Activated CD4-positive, alpha-beta T cell treated with anti-CD3 and anti-CD28 coated beads for 36 hours (primary cell): ENCODE data around the gene GRM4. TPM values are rescaled to one million over a fixed set of nuclear protein-coding genes. Genes with fewer than 3 reads are reported as not detected.

Experiments used
- ATAC-seq: fragments of 200-7000 bp; cut with Tn5 transposase; one replicate; pipeline ENCODE4 v1.10.0; 2021; ENCODE audit warnings: mild to moderate bottlenecking, moderate library complexity
- CTCF ChIA-PET: fragments of 350-600 bp; sonication (Branson Sonifier 250); formaldehyde crosslinking; loops from one replicate; lab custom pipeline; 2021; ENCODE audit warnings: antibody characterized with exemption; lab: Charles Lee
- POLR2A ChIA-PET: fragments of 350-600 bp; sonication (Branson Sonifier 250); formaldehyde crosslinking; loops from one replicate; lab custom pipeline; 2021; ENCODE audit warnings: antibody characterized with exemption, inconsistent platforms; lab: Charles Lee
- DNase-seq: peaks from one replicate; pipeline ENCODE4 v3.0.0-alpha.2; 2020
- H3K27ac Mint-ChIP-seq: one replicate; pipeline ENCODE4 v1.8.0; 2021; ENCODE audit warnings: mixed read lengths
- H3K27me3 Mint-ChIP-seq: one replicate; pipeline ENCODE4 v1.8.0; 2021; ENCODE audit warnings: mixed read lengths
- H3K36me3 Mint-ChIP-seq: one replicate; pipeline ENCODE4 v1.8.0; 2021; ENCODE audit warnings: low read depth, mixed read lengths
- H3K4me1 Mint-ChIP-seq: one replicate; pipeline ENCODE4 v1.8.0; 2021; ENCODE audit warnings: mixed read lengths
- H3K4me3 Mint-ChIP-seq: one replicate; pipeline ENCODE4 v1.8.0; 2021; ENCODE audit warnings: mild to moderate bottlenecking, moderate library complexity, mixed read lengths
- H3K9me3 Mint-ChIP-seq: one replicate; pipeline ENCODE4 v1.8.0; 2021; ENCODE audit warnings: low read depth, mixed read lengths
- intact Hi-C, 2 experiments: fragments of 100-400 bp; cut with DNase I in 1 of 2; cut with micrococcal nuclease in 1 of 2; formaldehyde crosslinking; loops; one replicate each; pipeline versions ENCODE4 v1.14.2 to v1.15.1; 2022 to 2024; cut with DNase I, micrococcal nuclease
- total RNA-seq, 2 experiments: library from RNA; stranded (reverse); gene quantifications; one replicate each; pipeline ENCODE4 v1.2.3, GENCODE V29; 2021

The GRM4 gene
- total RNA-seq, 2 experiments from 2014 or later: 0.11 TPM; not detected in 1

- ChIA-PET CTCF (interaction anchor here (0.9 to 1.0 kb wide), 2 partner anchors 15 to 378 kb away, joined by 3 to 4 read pairs; no protein-coding TSS in a partner anchor), POLR2A (no interaction called here)
- no peak for ATAC-seq
- no peaks in the 10 kb centered on the region for H3K9me3 Mint-ChIP-seq
- H3K4me3 Mint-ChIP-seq: no peak overlapping the region
- no peak for DNase-seq
- H3K4me1 Mint-ChIP-seq: peaks cover under 1% of the 10 kb centered on the region
- H3K27me3 Mint-ChIP-seq: peaks cover 47% of the 10 kb centered on the region
- intact Hi-C loops: loop anchor here in 1 of 2 experiments (10.0 kb wide), 1 partner anchor 304 kb away; no protein-coding TSS in a partner anchor
- H3K27ac Mint-ChIP-seq: no peak overlapping the region
- H3K36me3 Mint-ChIP-seq: no peaks in the 10 kb centered on the region
These were observed 3.0 kb upstream of the GRM4 start for GRCh38 chr6:34148631-34149451.

GRCh38 chr6:34147906-34148630, 2.2 kb upstream of the GRM4 start:
- CTCF ChIA-PET: interaction anchor here (0.6 kb wide), 1 partner anchor 838 kb away, joined by 3 read pairs; no protein-coding TSS in a partner anchor
- peaks cover 51% of the 10 kb centered on the region for H3K27me3 Mint-ChIP-seq
- no peak for DNase-seq
- H3K4me3 Mint-ChIP-seq: no peak overlapping the region
- intact Hi-C loops: loop anchor here in 1 of 2 experiments (10.0 kb wide), 1 partner anchor 303 kb away; no protein-coding TSS in a partner anchor
- no peak overlapping the region for H3K27ac Mint-ChIP-seq
- ATAC-seq: no peak
- no peaks in the 10 kb centered on the region for H3K36me3 Mint-ChIP-seq
- POLR2A ChIA-PET: no interaction called here
- no peaks in the 10 kb centered on the region for H3K9me3 Mint-ChIP-seq
- H3K4me1 Mint-ChIP-seq: peaks cover 7% of the 10 kb centered on the region

GRCh38 chr6:34146801-34147592, 1.1 kb upstream of the GRM4 start:
- H3K27me3 Mint-ChIP-seq: peaks cover 52% of the 10 kb centered on the region
- no peak for ATAC-seq
- no peak overlapping the region for H3K27ac Mint-ChIP-seq

GRCh38 chr6:34145161-34146020, 496 bp downstream of the GRM4 start:
- POLR2A ChIA-PET: interaction anchor here (1.2 kb wide), 1 partner anchor 10 kb away, joined by 3 read pairs; no protein-coding TSS in a partner anchor
- Mint-ChIP-seq H3K27me3 (peaks cover 55% of the 10 kb centered on the region), H3K4me3 (peak overlapping the region; percentile 38), H3K27ac (no peak overlapping the region), H3K9me3 (no peaks in the 10 kb centered on the region), H3K36me3 (no peaks in the 10 kb centered on the region), H3K4me1 (peaks cover 14% of the 10 kb centered on the region)
- intact Hi-C loops: loop anchor here in 1 of 2 experiments (10.0 kb wide), 1 partner anchor 301 kb away; no protein-coding TSS in a partner anchor
- CTCF ChIA-PET: interaction anchor here (0.6 to 1.4 kb wide), 5 partner anchors 9 to 941 kb away, joined by 3 to 4 read pairs (median 4); partner anchors contain the start of genes HSD17B8 and ILRUN
- ATAC-seq (peak; percentile 23), DNase-seq (peak; percentile 37)

More at GRCh38 chr6:34146801-34147592, 1.1 kb upstream of the GRM4 start:
- H3K4me3 Mint-ChIP-seq: no peak overlapping the region
- no peak for DNase-seq
- intact Hi-C loops: loop anchor here in 1 of 2 experiments (10.0 kb wide), 1 partner anchor 302 kb away; no protein-coding TSS in a partner anchor
- CTCF ChIA-PET: interaction anchor here (0.7 to 1.0 kb wide), 3 partner anchors 12 to 413 kb away, joined by 3 to 4 read pairs (median 3); no protein-coding TSS in a partner anchor
- POLR2A ChIA-PET: no interaction called here
- H3K4me1 Mint-ChIP-seq: peaks cover 14% of the 10 kb centered on the region
- H3K36me3 Mint-ChIP-seq: no peaks in the 10 kb centered on the region
- no peaks in the 10 kb centered on the region for H3K9me3 Mint-ChIP-seq

GRCh38 chr6:34144581-34145160, 1.2 kb downstream of the GRM4 start:
- DNase-seq (no peak), ATAC-seq (no peak)
- no peak overlapping the region for H3K27ac Mint-ChIP-seq
- H3K4me3 Mint-ChIP-seq: no peak overlapping the region
- H3K4me1 Mint-ChIP-seq: peaks cover 14% of the 10 kb centered on the region
- no peaks in the 10 kb centered on the region for H3K9me3 Mint-ChIP-seq
- peaks cover 54% of the 10 kb centered on the region for H3K27me3 Mint-ChIP-seq
- H3K36me3 Mint-ChIP-seq: no peaks in the 10 kb centered on the region
- ChIA-PET POLR2A (interaction anchor here (1.2 kb wide), 1 partner anchor 11 kb away, joined by 3 read pairs; no protein-coding TSS in a partner anchor), CTCF (interaction anchor here (0.5 to 1.4 kb wide), 4 partner anchors 10 to 173 kb away, joined by 3 to 4 read pairs (median 3); no protein-coding TSS in a partner anchor)
- intact Hi-C loops: loop anchor here in 1 of 2 experiments (10.0 kb wide), 1 partner anchor 300 kb away; no protein-coding TSS in a partner anchor

- DNase-seq (peak; percentile 75), ATAC-seq (peak; percentile 66)
- Mint-ChIP-seq H3K27me3 (peaks cover 59% of the 10 kb centered on the region), H3K9me3 (no peaks in the 10 kb centered on the region), H3K4me3 (peak overlapping the region; percentile 32), H3K27ac (no peak overlapping the region), H3K4me1 (peaks cover 14% of the 10 kb centered on the region), H3K36me3 (no peaks in the 10 kb centered on the region)
- ChIA-PET POLR2A (no interaction called here), CTCF (interaction anchor here (0.5 to 1.1 kb wide), 4 partner anchors 11 to 698 kb away, joined by 3 to 4 read pairs (median 3); no protein-coding TSS in a partner anchor)
- intact Hi-C loops: loop anchor here in 1 of 2 experiments (10.0 kb wide), 1 partner anchor 299 kb away; no protein-coding TSS in a partner anchor
These were observed 1.9 kb downstream of the GRM4 start for GRCh38 chr6:34143884-34144580.

- DNase-seq: peak; percentile 12
- Mint-ChIP-seq H3K4me3 (peak overlapping the region; percentile 32), H3K4me1 (peaks cover 14% of the 10 kb centered on the region), H3K9me3 (no peaks in the 10 kb centered on the region), H3K27me3 (peaks cover 62% of the 10 kb centered on the region), H3K36me3 (no peaks in the 10 kb centered on the region), H3K27ac (no peak overlapping the region)
- CTCF ChIA-PET: interaction anchor here (1.0 to 1.1 kb wide), 2 partner anchors 12 to 699 kb away, joined by 3 to 4 read pairs; no protein-coding TSS in a partner anchor
- intact Hi-C loops: loop anchor here in 1 of 2 experiments (10.0 kb wide), 1 partner anchor 299 kb away; no protein-coding TSS in a partner anchor
- POLR2A ChIA-PET: no interaction called here
- ATAC-seq: no peak
These were observed 2.5 kb downstream of the GRM4 start for GRCh38 chr6:34143196-34143883.

- no peaks in the 10 kb centered on the region for H3K36me3 Mint-ChIP-seq
- H3K27ac Mint-ChIP-seq: no peak overlapping the region
- ChIA-PET POLR2A (no interaction called here), CTCF (interaction anchor here (0.6 to 1.2 kb wide), 4 partner anchors 22 to 568 kb away, joined by 3 to 6 read pairs (median 4); no protein-coding TSS in a partner anchor)
- DNase-seq (peak; percentile 49), ATAC-seq (peak; percentile 38)
- no peaks in the 10 kb centered on the region for H3K9me3 Mint-ChIP-seq
- H3K4me1 Mint-ChIP-seq: peaks cover 14% of the 10 kb centered on the region
- peaks cover 64% of the 10 kb centered on the region for H3K27me3 Mint-ChIP-seq
- no peak overlapping the region for H3K4me3 Mint-ChIP-seq
- intact Hi-C loops: loop anchor here in 1 of 2 experiments (10.0 kb wide), 1 partner anchor 298 kb away; no protein-coding TSS in a partner anchor
These were observed 3.6 kb downstream of the GRM4 start for GRCh38 chr6:34142061-34142998.
